ENCODE measurements around the gene LMO7.

LMO7 gene

GRCh38 chr13:75635828-75636435, at the start of gene LMO7:
Gene LMO7 (plus strand): TSS chr13:75636330. CDS start chr13:75636658, 328 bp downstream.
- peak; percentile 16 to 17 for DNase-seq (ENCODE audit: low read depth in 2 of 2)

DNA sequence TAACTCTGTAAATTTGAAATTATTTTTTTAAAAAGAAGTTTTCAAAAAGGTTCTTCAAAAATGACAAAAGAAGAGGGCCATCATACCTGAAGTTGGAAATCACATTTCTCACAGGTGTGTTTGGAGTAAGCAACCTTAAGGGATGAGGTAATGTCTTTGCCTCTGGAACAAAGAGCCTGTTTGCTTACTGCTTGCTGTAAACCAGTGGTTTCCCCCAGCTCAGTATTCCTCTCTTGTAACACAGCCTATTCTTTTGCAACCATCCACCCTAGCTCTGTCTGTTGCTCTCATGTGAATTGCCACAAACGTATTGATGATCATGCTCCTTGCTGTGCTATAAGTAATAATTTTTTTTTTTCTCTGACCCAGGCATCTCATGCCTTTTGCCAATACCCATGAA, 48.5 kb upstream of the LMO7 start:
- DNase-seq (ENCODE audit: low read depth in 2 of 2) = no peak

- DNase-seq (ENCODE audit: low read depth in 2 of 2) = no peak
These were observed 39.4 kb upstream of the LMO7 start for GRCh38 chr13:75596657-75597182.

- DNase-seq (ENCODE audit: low read depth in 2 of 2) = no peak
These were observed 35.8 kb upstream of the LMO7 start for GRCh38 chr13:75600371-75600770.

DNA sequence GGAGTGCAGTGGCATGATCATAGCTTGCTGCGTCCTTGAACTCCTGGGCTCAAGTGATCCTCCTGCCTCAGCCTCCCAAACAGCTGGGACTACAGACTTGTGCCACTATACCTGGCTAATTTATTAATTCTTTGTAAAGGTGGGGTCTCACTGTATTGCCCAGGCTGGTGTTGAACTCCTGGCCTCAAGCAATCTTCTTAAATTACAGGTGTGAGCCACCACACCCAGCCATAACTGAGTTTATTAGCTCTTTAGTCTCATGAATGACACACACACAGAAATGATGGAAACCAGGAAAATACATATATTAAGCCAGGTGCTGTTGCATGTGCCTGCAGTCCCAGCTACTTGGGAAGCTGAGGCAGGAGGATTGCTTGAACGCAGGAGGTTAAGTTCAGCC, 33.1 kb upstream of the LMO7 start:
- DNase-seq (ENCODE audit: low read depth in 2 of 2) = no peak

DNA sequence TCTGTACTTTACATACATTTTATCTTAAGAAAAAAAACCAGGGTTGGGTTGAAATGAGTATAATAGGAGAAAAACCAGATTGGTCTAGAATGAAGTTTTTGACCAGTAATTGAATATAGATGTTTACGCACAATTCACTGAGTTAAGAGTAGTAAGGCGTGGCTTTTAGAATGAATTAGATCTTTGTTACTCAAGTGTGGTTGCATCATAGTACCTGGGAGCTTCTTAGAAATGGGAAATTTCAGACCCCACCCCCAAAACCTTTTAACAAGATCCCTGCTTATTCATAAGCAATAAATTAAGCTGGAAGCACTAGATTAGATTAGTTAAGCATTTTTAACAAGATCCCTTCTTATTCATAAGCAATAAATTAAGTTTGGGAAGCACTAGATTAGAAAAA, 28.7 kb upstream of the LMO7 start:
- no peak for DNase-seq (ENCODE audit: low read depth in 2 of 2)

DNA sequence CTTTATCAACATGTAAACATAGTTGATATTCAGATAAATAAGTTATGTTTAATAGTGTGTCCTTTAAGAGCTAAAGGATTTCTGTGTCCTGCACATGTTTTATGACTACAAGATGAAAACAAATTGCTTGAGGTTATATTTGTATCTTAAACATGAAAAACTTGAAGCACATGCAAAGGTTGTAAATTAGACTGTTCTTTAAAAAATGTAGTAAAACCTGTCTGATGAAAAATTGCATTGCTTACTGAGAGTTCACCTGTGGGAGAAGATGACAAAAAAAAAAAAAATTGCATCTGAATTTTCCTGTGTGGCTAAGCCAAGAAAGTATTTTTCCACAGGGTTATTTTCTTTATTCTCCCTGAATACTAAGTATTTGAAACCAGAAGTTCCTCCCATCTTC, 25.7 kb upstream of the LMO7 start:
- DNase-seq (ENCODE audit: low read depth in 2 of 2) = no peak

DNA sequence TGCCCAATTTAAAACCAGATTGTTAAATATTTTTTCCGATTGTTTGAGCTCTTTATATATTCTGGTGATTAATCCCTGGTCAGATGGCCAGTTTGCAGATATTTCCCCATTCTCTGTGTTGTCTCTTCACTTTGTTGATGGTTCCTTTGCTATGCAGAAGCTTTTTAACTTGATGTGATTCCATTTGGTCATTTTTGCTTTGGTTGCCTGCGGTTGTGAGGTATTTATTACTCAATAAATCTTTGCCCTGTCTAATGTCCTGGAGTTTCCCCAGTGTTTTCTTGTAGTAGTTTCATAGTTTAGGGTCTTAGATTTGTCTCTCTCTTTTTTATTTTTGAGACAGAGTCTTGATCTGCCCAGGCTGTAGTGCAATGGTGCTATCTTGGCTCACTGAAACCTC, 23.8 kb upstream of the LMO7 start:
- no peak for DNase-seq (ENCODE audit: low read depth in 2 of 2)

GRCh38 chr13:75617230-75617629, 18.9 kb upstream of the LMO7 start:
- DNase-seq (ENCODE audit: low read depth in 2 of 2) = no peak

DNA sequence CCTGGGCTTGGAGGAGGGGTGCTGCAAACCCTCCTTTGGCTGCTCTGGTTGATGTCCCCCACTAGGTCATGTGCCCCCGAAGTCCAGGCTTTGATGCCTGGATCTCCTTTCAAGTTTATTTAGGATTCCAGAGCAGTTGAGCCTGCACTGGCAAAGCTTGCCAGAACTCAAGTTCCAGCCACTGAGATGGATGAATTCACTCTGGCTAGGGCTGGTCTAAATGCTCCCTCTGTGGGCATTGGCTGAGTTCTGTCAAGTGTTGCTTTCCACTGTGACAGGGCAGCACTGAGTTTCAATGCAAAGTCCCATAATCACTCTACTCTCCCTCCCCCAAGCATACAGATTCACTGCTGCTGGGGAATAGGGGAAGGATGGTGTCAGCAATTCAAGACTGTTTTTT, 17.8 kb upstream of the LMO7 start:
- DNase-seq (ENCODE audit: low read depth in 2 of 2) = no peak

- DNase-seq (ENCODE audit: low read depth in 2 of 2) = no peak
These were observed 16.1 kb upstream of the LMO7 start for GRCh38 chr13:75620020-75620419.

DNA sequence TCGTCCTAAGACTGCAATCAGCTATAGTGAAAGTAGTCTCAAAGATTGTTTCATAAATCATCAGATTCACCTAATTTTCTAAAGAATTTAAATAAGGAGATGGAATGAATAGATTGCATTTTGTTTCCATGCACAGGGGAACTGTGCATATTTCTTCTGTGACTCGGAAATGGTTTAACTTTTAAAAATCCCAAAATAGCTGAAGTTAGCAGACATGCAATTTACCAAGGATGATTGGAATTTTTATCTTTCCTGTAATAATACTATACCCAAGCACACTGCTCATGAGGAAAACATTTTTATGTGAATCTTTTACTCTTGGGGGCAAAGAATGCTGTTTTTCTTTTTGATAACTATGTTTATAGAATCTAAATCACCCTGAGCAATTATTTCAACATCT, 15.0 kb upstream of the LMO7 start:
- no peak for DNase-seq (ENCODE audit: low read depth in 2 of 2)

GRCh38 chr13:75628801-75629200, 7.3 kb upstream of the LMO7 start:
- DNase-seq (ENCODE audit: low read depth in 2 of 2) = no peak

DNA sequence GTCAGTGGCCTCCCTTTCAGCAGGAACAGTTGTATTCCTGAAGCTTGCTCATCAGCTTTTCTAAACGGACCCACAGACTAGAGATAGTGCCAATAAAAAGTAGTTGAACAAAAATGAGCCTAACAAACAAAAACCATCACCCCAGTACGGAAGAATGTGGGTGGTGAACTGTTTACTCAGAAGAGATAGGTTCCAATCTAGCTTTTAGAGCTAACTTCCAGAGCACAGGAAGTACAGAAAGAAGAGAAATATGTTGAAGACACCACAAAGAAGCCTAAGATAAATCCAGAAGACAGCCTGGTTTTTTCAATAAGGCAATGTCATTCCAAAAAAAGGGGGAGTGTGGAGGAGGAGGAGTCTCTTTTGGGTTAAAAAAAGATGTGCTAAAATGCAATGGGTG, 2.8 kb upstream of the LMO7 start:
- DNase-seq (ENCODE audit: low read depth in 2 of 2) = no peak

DNA sequence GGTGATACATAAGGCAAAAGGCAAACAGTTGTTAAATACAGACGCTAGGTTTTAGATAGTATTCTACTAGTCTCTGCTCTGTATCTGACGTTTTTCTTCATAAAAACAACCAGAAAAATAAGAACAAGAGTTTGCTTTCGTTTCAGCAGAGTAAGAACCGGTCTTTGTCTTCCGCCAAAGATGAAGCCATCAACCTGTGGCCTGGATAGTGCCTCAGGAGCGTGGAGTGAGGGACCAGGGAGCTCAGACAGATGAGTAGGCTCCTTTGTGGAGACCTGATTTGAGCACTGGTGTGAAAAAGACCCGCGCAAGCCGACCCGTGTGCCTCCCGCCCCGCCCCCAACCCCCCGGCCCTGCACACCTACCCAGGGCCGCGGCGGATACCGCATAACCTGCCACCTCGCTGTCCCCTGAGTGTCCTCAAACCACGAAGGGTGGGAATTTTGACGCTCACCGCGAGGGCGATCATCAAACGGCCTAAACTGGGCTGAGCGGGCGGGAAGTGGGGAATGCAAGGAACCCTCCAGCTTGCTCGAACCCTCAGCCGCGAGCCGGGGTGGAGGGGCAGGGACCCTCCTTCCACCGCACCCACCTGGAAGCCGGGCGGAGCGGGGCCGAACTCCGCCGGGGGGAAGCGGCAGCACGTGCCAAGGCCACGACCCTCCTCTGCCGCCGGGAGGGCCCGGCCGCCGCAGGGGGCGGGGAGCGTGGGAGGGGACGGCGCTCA, 866 bp upstream of the LMO7 start:
- DNase-seq (ENCODE audit: low read depth in 2 of 2) = no peak

- DNase-seq (ENCODE audit: low read depth in 2 of 2) = peak; percentile 22 to 28
These were observed 478 bp downstream of the LMO7 start for GRCh38 chr13:75636436-75637180.

- no peak for DNase-seq (ENCODE audit: low read depth in 2 of 2)
These were observed 1.1 kb downstream of the LMO7 start for GRCh38 chr13:75637181-75637750.

- DNase-seq (ENCODE audit: low read depth in 2 of 2) = no peak
These were observed 3.3 kb downstream of the LMO7 start for GRCh38 chr13:75639454-75639853.

GRCh38 chr13:75641026-75641425, 4.9 kb downstream of the LMO7 start:
- no peak for DNase-seq (ENCODE audit: low read depth in 2 of 2)

- no peak for DNase-seq (ENCODE audit: low read depth in 2 of 2)
These were observed 7.1 kb downstream of the LMO7 start for GRCh38 chr13:75643182-75643581.

GRCh38 chr13:75643693-75644092, 7.6 kb downstream of the LMO7 start:
- no peak for DNase-seq (ENCODE audit: low read depth in 2 of 2)

DNA sequence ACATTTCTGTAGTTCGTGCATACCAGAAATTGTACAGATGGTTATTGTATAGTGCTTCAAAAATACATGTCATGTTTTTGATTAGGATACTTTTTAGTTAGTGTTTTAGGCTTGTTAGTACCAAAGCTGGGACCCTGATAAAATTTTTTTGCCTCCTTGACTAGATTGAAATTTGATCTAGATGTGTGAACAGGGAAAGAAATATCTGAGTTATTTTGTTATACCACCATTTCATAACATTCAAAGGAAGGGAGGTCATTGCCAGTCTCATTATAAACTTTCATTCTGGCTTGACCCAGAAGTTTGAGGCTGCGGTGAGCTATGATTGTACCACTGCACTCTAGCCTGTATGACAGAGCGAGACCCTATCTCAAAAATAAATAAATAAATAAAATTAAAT, 9.0 kb downstream of the LMO7 start:
- DNase-seq (ENCODE audit: low read depth in 2 of 2) = no peak
